ENCODE measurements around the gene STRN3. TPM values are rescaled to one million over a fixed set of nuclear protein-coding genes. Genes with fewer than 3 reads are reported as not detected.

Gene STRN3
- total RNA-seq, 1 experiment from 2014 or later, result 42.8 TPM

- Histone ChIP-seq H3K4me3 (ENCODE audit: insufficient read depth, low read depth, low read length) (no peak overlapping the region), H3K27me3 (ENCODE audit: control insufficient read depth, insufficient read depth, low read length) (peaks cover under 1% of the 10 kb centered on the region; the same call in 1 of the 2 replicates), H3K36me3 (replicated peaks; ENCODE audit: control insufficient read depth, insufficient read depth, low read length) (no peaks in the 10 kb centered on the region; the same call in 1 of the 2 replicates)
- no peak for DNase-seq
Measured at GRCh38 chr14:30882431-30882830, 143.7 kb downstream of the STRN3 start.

- Histone ChIP-seq H3K4me3 (ENCODE audit: insufficient read depth, low read depth, low read length) (no peak overlapping the region), H3K36me3 (replicated peaks; ENCODE audit: control insufficient read depth, insufficient read depth, low read length) (no peaks in the 10 kb centered on the region), H3K27me3 (ENCODE audit: control insufficient read depth, insufficient read depth, low read length) (peaks cover 38% of the 10 kb centered on the region)
- no peak for DNase-seq
Measured at GRCh38 chr14:30876692-30877091, 149.5 kb downstream of the STRN3 start.

DNA sequence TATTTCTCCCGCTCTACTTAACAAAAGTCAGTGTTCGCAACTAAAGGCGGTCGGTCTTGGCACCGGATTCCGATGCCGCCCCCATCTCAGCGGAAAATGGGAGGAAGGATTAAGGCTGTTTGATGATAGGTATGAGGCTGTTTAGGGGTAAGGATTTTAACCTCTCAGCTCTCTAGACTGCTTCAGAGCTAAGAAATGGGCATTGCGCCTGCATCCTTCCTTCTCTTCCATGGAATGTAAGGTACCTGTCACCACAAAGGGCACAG is 150.5 kb downstream of the STRN3 start:
- Histone ChIP-seq H3K36me3 (replicated peaks; ENCODE audit: control insufficient read depth, insufficient read depth, low read length) (no peaks in the 10 kb centered on the region), H3K27me3 (ENCODE audit: control insufficient read depth, insufficient read depth, low read length) (peaks cover 38% of the 10 kb centered on the region), H3K4me3 (ENCODE audit: insufficient read depth, low read depth, low read length) (peak overlapping the region; percentile 68; the same call in 1 of the 2 replicates)
- DNase-seq, result peak; percentile 39

GRCh38 chr14:30874999-30875787 is 151.0 kb downstream of the STRN3 start:
- peaks cover 38% of the 10 kb centered on the region for H3K27me3 ChIP-seq (ENCODE audit: control insufficient read depth, insufficient read depth, low read length)
- H3K4me3 ChIP-seq (ENCODE audit: insufficient read depth, low read depth, low read length), result peak overlapping the region; percentile 68
- H3K36me3 ChIP-seq (replicated peaks; ENCODE audit: control insufficient read depth, insufficient read depth, low read length), result no peaks in the 10 kb centered on the region
- peak; percentile 73 for DNase-seq

GRCh38 chr14:30874120-30874998 is 151.8 kb downstream of the STRN3 start, which contains the start of gene COCH:
Gene COCH, plus strand, starts transcription at chr14:30874559. Its CDS starts 380 bp downstream, at chr14:30874939.
- peak; percentile 87 for DNase-seq
- Histone ChIP-seq H3K4me3 (ENCODE audit: insufficient read depth, low read depth, low read length) (peak within 1 kb of the TSS; percentile 68), H3K27me3 (ENCODE audit: control insufficient read depth, insufficient read depth, low read length) (peaks cover 38% of the 10 kb centered on the region)

GRCh38 chr14:30873308-30874119 is 152.7 kb downstream of the STRN3 start:
- DNase-seq, result no peak
- peak overlapping the region; percentile 68 for H3K4me3 ChIP-seq (ENCODE audit: insufficient read depth, low read depth, low read length)
- peaks cover 38% of the 10 kb centered on the region for H3K27me3 ChIP-seq (ENCODE audit: control insufficient read depth, insufficient read depth, low read length)
- no peaks in the 10 kb centered on the region for H3K36me3 ChIP-seq (replicated peaks; ENCODE audit: control insufficient read depth, insufficient read depth, low read length)

More at GRCh38 chr14:30874120-30874998, 151.8 kb downstream of the STRN3 start, which contains the start of gene COCH:
- H3K36me3 ChIP-seq (replicated peaks; ENCODE audit: control insufficient read depth, insufficient read depth, low read length), result no peaks in the 10 kb centered on the region

GRCh38 chr14:30872602-30873001 is 153.6 kb downstream of the STRN3 start:
- DNase-seq, result peak; percentile 23
- no peaks in the 10 kb centered on the region for H3K36me3 ChIP-seq (replicated peaks; ENCODE audit: control insufficient read depth, insufficient read depth, low read length)
- H3K27me3 ChIP-seq (ENCODE audit: control insufficient read depth, insufficient read depth, low read length), result peaks cover 38% of the 10 kb centered on the region
- no peak overlapping the region for H3K4me3 ChIP-seq (ENCODE audit: insufficient read depth, low read depth, low read length)

DNA sequence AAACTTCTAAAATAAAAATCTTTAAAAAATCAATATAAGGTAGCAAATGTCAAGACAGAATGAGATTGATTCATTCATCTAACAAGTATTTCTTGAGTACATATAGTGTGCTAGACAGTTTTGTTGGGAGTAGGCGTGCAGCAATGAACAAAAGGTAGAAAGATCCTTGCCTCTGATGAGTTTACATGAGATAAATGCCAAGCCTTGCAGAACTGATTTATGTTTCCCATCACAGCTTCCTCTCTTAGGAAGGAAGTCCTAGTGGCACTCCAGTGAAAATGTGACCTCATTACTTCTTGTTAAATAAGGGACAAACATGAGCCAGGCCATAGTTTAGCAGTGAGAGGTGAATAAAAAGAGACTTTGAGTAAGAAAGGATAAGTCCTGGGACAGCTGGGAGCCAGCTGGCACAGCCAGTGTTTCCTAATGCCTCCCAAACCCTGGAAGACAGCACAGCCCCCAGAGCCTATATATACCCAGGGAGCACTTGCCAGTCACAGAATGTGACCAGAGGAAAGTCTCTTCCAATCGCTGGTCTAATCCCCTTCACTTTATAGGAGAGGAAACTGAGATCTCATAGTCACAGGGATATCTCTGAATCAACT is 156.5 kb downstream of the STRN3 start:
- Histone ChIP-seq H3K27me3 (ENCODE audit: control insufficient read depth, insufficient read depth, low read length) (peaks cover 18% of the 10 kb centered on the region), H3K4me3 (ENCODE audit: insufficient read depth, low read depth, low read length) (no peak overlapping the region), H3K36me3 (replicated peaks; ENCODE audit: control insufficient read depth, insufficient read depth, low read length) (no peaks in the 10 kb centered on the region)
- no peak for DNase-seq

DNA sequence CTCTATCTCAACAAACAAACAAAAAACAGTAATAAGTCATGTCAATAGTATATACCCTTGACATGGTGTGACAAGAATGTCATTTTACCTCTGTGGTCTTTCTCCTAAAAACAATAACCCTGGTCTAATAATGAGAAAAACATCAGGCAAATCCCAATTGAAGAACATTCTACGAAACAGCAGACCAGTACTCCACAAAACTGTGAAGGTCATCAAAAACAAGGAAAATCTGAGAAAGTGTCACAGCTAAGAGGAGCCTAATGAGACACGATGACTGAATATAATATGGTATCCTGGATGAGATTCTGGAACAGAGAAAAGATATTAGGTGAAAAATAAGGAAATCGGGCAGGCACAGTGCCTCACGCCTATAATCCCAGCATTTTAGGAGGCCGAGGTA is 157.4 kb downstream of the STRN3 start:
- no peaks in the 10 kb centered on the region for H3K36me3 ChIP-seq (replicated peaks; ENCODE audit: control insufficient read depth, insufficient read depth, low read length)
- peaks cover 9% of the 10 kb centered on the region for H3K27me3 ChIP-seq (ENCODE audit: control insufficient read depth, insufficient read depth, low read length)
- no peak overlapping the region for H3K4me3 ChIP-seq (ENCODE audit: insufficient read depth, low read depth, low read length)
- no peak for DNase-seq

- no peaks in the 10 kb centered on the region for H3K27me3 ChIP-seq (ENCODE audit: control insufficient read depth, insufficient read depth, low read length)
- no peak overlapping the region for H3K4me3 ChIP-seq (ENCODE audit: insufficient read depth, low read depth, low read length)
- DNase-seq, result no peak
- no peaks in the 10 kb centered on the region for H3K36me3 ChIP-seq (replicated peaks; ENCODE audit: control insufficient read depth, insufficient read depth, low read length)
Measured at GRCh38 chr14:30864934-30865333, 161.2 kb downstream of the STRN3 start.

DNA sequence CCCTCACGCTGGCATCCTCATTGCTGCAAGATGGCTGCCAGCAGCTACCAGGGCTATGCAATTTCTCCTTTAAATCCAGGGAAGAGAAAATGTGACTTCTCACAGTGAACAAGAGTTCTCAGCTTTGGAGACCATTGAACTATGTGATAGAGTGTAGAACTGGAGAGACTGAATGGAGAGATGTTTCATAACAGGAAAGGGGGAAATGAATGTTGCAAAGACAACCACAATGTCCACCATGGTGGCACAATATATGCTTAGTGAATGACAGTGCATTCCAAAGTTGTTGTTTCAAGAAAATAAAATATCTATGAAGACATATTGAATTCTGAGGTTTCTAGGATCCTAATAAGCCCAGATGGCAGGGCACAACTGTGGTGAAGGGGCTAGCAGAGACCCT is 165.0 kb downstream of the STRN3 start:
- no peak for DNase-seq
- H3K36me3 ChIP-seq (replicated peaks; ENCODE audit: control insufficient read depth, insufficient read depth, low read length), result no peaks in the 10 kb centered on the region

GRCh38 chr14:30855345-30856037 is 170.7 kb downstream of the STRN3 start:
- Histone ChIP-seq H3K27me3 (ENCODE audit: control insufficient read depth, insufficient read depth, low read length) (no peaks in the 10 kb centered on the region), H3K4me3 (ENCODE audit: insufficient read depth, low read depth, low read length) (no peak overlapping the region), H3K36me3 (replicated peaks; ENCODE audit: control insufficient read depth, insufficient read depth, low read length) (no peaks in the 10 kb centered on the region)
- DNase-seq, result no peak

More for the DNA sequence above, 165.0 kb downstream of the STRN3 start:
- Histone ChIP-seq H3K27me3 (ENCODE audit: control insufficient read depth, insufficient read depth, low read length) (no peaks in the 10 kb centered on the region), H3K4me3 (ENCODE audit: insufficient read depth, low read depth, low read length) (no peak overlapping the region)

GRCh38 chr14:30854492-30854891 is 171.7 kb downstream of the STRN3 start:
- Histone ChIP-seq H3K36me3 (replicated peaks; ENCODE audit: control insufficient read depth, insufficient read depth, low read length) (no peaks in the 10 kb centered on the region), H3K27me3 (ENCODE audit: control insufficient read depth, insufficient read depth, low read length) (no peaks in the 10 kb centered on the region), H3K4me3 (ENCODE audit: insufficient read depth, low read depth, low read length) (no peak overlapping the region)
- no peak for DNase-seq
